ENCODE results near the gene GIMAP4.
"Not testable (repeated sequence)": the region's sequence is repeated elsewhere in the genome, so short reads cannot be mapped to it uniquely, and the experiment has no call there.

Gene GIMAP4

GRCh38 chr7:150613880-150614279 is 46.7 kb downstream of the GIMAP4 start:
- Histone ChIP-seq H3K27me3 (no peaks in the 10 kb centered on the region), H3K36me3 (no peaks in the 10 kb centered on the region), H3K4me3 (ENCODE audit: low read depth, low read length) (no peak overlapping the region), H3K4me1 (no peaks in the 10 kb centered on the region), H3K9me3 (no peaks in the 10 kb centered on the region)
- no peak for DNase-seq
- TF ChIP-seq CTCF (IDR thresholded peaks at IDR 0.05; ENCODE audit: low read depth, low read length) = no peak

GRCh38 chr7:150614426-150614825 is 47.2 kb downstream of the GIMAP4 start:
- not testable (repeated sequence) for H3K9me3 ChIP-seq; DNase-seq; H3K4me3 ChIP-seq (ENCODE audit: low read depth, low read length); H3K4me1 ChIP-seq; H3K27me3 ChIP-seq; H3K36me3 ChIP-seq

- not testable (repeated sequence) for H3K4me3 ChIP-seq (ENCODE audit: low read depth, low read length); H3K36me3 ChIP-seq; H3K9me3 ChIP-seq; DNase-seq; H3K4me1 ChIP-seq; H3K27me3 ChIP-seq
Measured at GRCh38 chr7:150615221-150615755, 48.1 kb downstream of the GIMAP4 start.

GRCh38 chr7:150620061-150620460 is 52.9 kb downstream of the GIMAP4 start:
- no peaks in the 10 kb centered on the region for H3K9me3 ChIP-seq
- no peaks in the 10 kb centered on the region for H3K36me3 ChIP-seq
- peaks cover 3% of the 10 kb centered on the region; the same call in 1 of the 2 replicates for H3K27me3 ChIP-seq
- no peak for DNase-seq
- TF ChIP-seq CTCF (IDR thresholded peaks at IDR 0.05; ENCODE audit: low read depth, low read length) = no peak
- no peaks in the 10 kb centered on the region for H3K4me1 ChIP-seq
- no peak overlapping the region for H3K4me3 ChIP-seq (ENCODE audit: low read depth, low read length)

GRCh38 chr7:150620617-150621371 is 53.6 kb downstream of the GIMAP4 start:
- TF ChIP-seq CTCF (IDR thresholded peaks at IDR 0.05; ENCODE audit: low read depth, low read length) = no peak
- DNase-seq = no peak
- Histone ChIP-seq H3K9me3 (no peaks in the 10 kb centered on the region), H3K4me3 (ENCODE audit: low read depth, low read length) (no peak overlapping the region), H3K4me1 (no peaks in the 10 kb centered on the region), H3K27me3 (peaks cover 10% of the 10 kb centered on the region), H3K36me3 (no peaks in the 10 kb centered on the region)

- H3K27me3 ChIP-seq = peaks cover 14% of the 10 kb centered on the region
- H3K4me1 ChIP-seq = no peaks in the 10 kb centered on the region
- H3K36me3 ChIP-seq = no peaks in the 10 kb centered on the region
- no peak for DNase-seq
- H3K9me3 ChIP-seq = no peaks in the 10 kb centered on the region
- TF ChIP-seq CTCF (IDR thresholded peaks at IDR 0.05; ENCODE audit: low read depth, low read length) = no peak
- no peak overlapping the region for H3K4me3 ChIP-seq (ENCODE audit: low read depth, low read length)
Measured at GRCh38 chr7:150621376-150621775, 54.2 kb downstream of the GIMAP4 start.

Measured in BE2C (cell line).